Calu3 (cell line): ENCODE results near the gene CLDN22. TPM values are rescaled to one million over a fixed set of nuclear protein-coding genes. Genes with fewer than 3 reads are reported as not detected.

ENCODE experiments used
- BruUV-seq: library from RNA; stranded (reverse); fragments of 400-500 nt; replicated peaks from 2 replicates; lab custom pipeline; 2021; lab: Mats Ljungman, UMichigan
- CTCF ChIA-PET: fragments of 300-600 bp; sonication (Branson Sonifier 250); formaldehyde crosslinking; loops from one replicate; lab custom pipeline; 2022; ENCODE audit warnings: antibody characterized with exemption; lab: Charles Lee
- DNase-seq: peaks from one replicate; pipeline ENCODE4 v3.0.0; 2022
- H3K27ac Mint-ChIP-seq: one replicate; pipeline ENCODE4 v1.8.0; 2022; ENCODE audit warnings: mixed read lengths; ENCODE audit not compliant: unreplicated experiment
- H3K27me3 Mint-ChIP-seq: one replicate; pipeline ENCODE4 v1.8.0; 2022; ENCODE audit warnings: mixed read lengths; ENCODE audit not compliant: unreplicated experiment
- H3K36me3 Mint-ChIP-seq: one replicate; pipeline ENCODE4 v1.8.0; 2022; ENCODE audit warnings: mild to moderate bottlenecking, moderate library complexity, mixed read lengths; ENCODE audit not compliant: insufficient read depth, unreplicated experiment
- H3K4me1 Mint-ChIP-seq: one replicate; pipeline ENCODE4 v1.8.0; 2022; ENCODE audit warnings: mild to moderate bottlenecking, low read depth, mixed read lengths; ENCODE audit not compliant: unreplicated experiment
- H3K4me3 Mint-ChIP-seq: one replicate; pipeline ENCODE4 v1.8.0; 2022; ENCODE audit warnings: mild to moderate bottlenecking, low read depth, moderate library complexity, mixed read lengths; ENCODE audit not compliant: unreplicated experiment
- H3K9me3 Mint-ChIP-seq: one replicate; pipeline ENCODE4 v1.8.0; 2022; ENCODE audit warnings: low read depth, mixed read lengths; ENCODE audit not compliant: unreplicated experiment
- intact Hi-C: fragments of 100-400 bp; cut with micrococcal nuclease; formaldehyde crosslinking; loops from one replicate; pipeline ENCODE4 v1.10.0; 2022; ENCODE audit not compliant: unreplicated experiment
- total RNA-seq: library from RNA; stranded (reverse); gene quantifications from 2 replicates; pipeline ENCODE4 v1.2.3, GENCODE V29; 2022
- TF ChIP-seq, protein P1 (sequence below): fragments of 200-600 bp; IDR thresholded peaks from one replicate; pipeline ENCODE4 v1.8.0; 2022; ENCODE audit warnings: antibody characterized with exemption; ENCODE audit not compliant: unreplicated experiment

The CLDN22 gene
- total RNA-seq, 1 experiment from 2014 or later = not detected

- H3K9me3 Mint-ChIP-seq = no peaks in the 10 kb centered on the region
- BruUV-seq = no TSS peak
- peaks cover 6% of the 10 kb centered on the region for H3K36me3 Mint-ChIP-seq
- CTCF ChIA-PET = no interaction called here
- H3K27me3 Mint-ChIP-seq = no peaks in the 10 kb centered on the region
- TF ChIP-seq, protein P1, sequence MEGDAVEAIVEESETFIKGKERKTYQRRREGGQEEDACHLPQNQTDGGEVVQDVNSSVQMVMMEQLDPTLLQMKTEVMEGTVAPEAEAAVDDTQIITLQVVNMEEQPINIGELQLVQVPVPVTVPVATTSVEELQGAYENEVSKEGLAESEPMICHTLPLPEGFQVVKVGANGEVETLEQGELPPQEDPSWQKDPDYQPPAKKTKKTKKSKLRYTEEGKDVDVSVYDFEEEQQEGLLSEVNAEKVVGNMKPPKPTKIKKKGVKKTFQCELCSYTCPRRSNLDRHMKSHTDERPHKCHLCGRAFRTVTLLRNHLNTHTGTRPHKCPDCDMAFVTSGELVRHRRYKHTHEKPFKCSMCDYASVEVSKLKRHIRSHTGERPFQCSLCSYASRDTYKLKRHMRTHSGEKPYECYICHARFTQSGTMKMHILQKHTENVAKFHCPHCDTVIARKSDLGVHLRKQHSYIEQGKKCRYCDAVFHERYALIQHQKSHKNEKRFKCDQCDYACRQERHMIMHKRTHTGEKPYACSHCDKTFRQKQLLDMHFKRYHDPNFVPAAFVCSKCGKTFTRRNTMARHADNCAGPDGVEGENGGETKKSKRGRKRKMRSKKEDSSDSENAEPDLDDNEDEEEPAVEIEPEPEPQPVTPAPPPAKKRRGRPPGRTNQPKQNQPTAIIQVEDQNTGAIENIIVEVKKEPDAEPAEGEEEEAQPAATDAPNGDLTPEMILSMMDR = no peak
- DNase-seq = no peak
- peaks cover 11% of the 10 kb centered on the region for H3K4me1 Mint-ChIP-seq
- no peak overlapping the region for H3K27ac Mint-ChIP-seq
- intact Hi-C loops = no loop called here
- H3K4me3 Mint-ChIP-seq = no peak overlapping the region
These were observed 13.3 kb downstream of the CLDN22 start for GRCh38 chr4:183306811-183307210.

GRCh38 chr4:183304538-183304937 is 15.5 kb downstream of the CLDN22 start:
- Mint-ChIP-seq H3K9me3 (no peaks in the 10 kb centered on the region), H3K36me3 (peaks cover 11% of the 10 kb centered on the region), H3K4me3 (no peak overlapping the region), H3K27me3 (no peaks in the 10 kb centered on the region), H3K4me1 (peaks cover 11% of the 10 kb centered on the region), H3K27ac (no peak overlapping the region)
- CTCF ChIA-PET = no interaction called here
- TF ChIP-seq, protein P1 = no peak
- no TSS peak for BruUV-seq
- DNase-seq = no peak
- intact Hi-C loops = no loop called here

- no peaks in the 10 kb centered on the region for H3K27me3 Mint-ChIP-seq
- H3K36me3 Mint-ChIP-seq = peaks cover 13% of the 10 kb centered on the region
- CTCF ChIA-PET = no interaction called here
These were observed 16.0 kb downstream of the CLDN22 start for GRCh38 chr4:183304067-183304466.

GRCh38 chr4:183303301-183303700 is 16.8 kb downstream of the CLDN22 start:
- BruUV-seq = no TSS peak
- H3K9me3 Mint-ChIP-seq = no peaks in the 10 kb centered on the region
- CTCF ChIA-PET = no interaction called here
- no peak for DNase-seq
- TF ChIP-seq, protein P1 = no peak
- no peak overlapping the region for H3K27ac Mint-ChIP-seq
- peaks cover 11% of the 10 kb centered on the region for H3K4me1 Mint-ChIP-seq
- H3K4me3 Mint-ChIP-seq = no peak overlapping the region
- intact Hi-C loops = no loop called here
- peaks cover 13% of the 10 kb centered on the region for H3K36me3 Mint-ChIP-seq
- H3K27me3 Mint-ChIP-seq = no peaks in the 10 kb centered on the region

More at GRCh38 chr4:183304067-183304466, 16.0 kb downstream of the CLDN22 start:
- H3K4me3 Mint-ChIP-seq = no peak overlapping the region
- intact Hi-C loops = no loop called here
- no peak overlapping the region for H3K27ac Mint-ChIP-seq
- DNase-seq = no peak
- H3K4me1 Mint-ChIP-seq = peaks cover 11% of the 10 kb centered on the region
- no peaks in the 10 kb centered on the region for H3K9me3 Mint-ChIP-seq
- TF ChIP-seq, protein P1 = no peak
- BruUV-seq = no TSS peak
